CD14-positive monocyte (primary cell): ENCODE measurements around the gene GRK6. TPM values are rescaled to one million over a fixed set of nuclear protein-coding genes. Genes with fewer than 3 reads are reported as not detected.

Experiments used
- DNase-seq, 3 donors: peaks; one replicate each; pipeline ENCODE4 v3.0.0-alpha.2; 2011 to 2022
- H2AFZ ChIP-seq: 2 replicates; pipeline ENCODE4 v1.6.0; 2012; ENCODE audit warnings: mild to moderate bottlenecking, low read depth, low read length, inconsistent platforms; ENCODE audit not compliant: insufficient read depth, poor library complexity, severe bottlenecking
- H3K27ac ChIP-seq, 2 donors: 1 replicate in 1 of 2; 2 replicates in 1 of 2; pipeline ENCODE4 v1.5.1; 2012 to 2013; ENCODE audit warnings: low read length in 2 of 2, control low read depth in 1 of 2, inconsistent platforms in 1 of 2, low read depth in 1 of 2, mild to moderate bottlenecking in 1 of 2
- H3K27me3 ChIP-seq, 2 donors: one replicate each; pipeline versions ENCODE4 v1.6.0 to v1.6.1; 2011 to 2013; ENCODE audit warnings: low read length in 2 of 2; ENCODE audit not compliant: control insufficient read depth in 2 of 2, insufficient read depth in 2 of 2
- H3K36me3 ChIP-seq, 2 donors: replicated peaks in 1 of 2; 1 replicate in 1 of 2; 2 replicates in 1 of 2; pipeline versions ENCODE4 v1.5.1 to v1.6.1; 2012 to 2013; ENCODE audit warnings: low read length in 2 of 2, control low read depth in 1 of 2, inconsistent platforms in 1 of 2, mild to moderate bottlenecking in 1 of 2; ENCODE audit not compliant: insufficient read depth in 2 of 2, control insufficient read depth in 1 of 2
- H3K4me1 ChIP-seq, 2 donors: 1 replicate in 1 of 2; 2 replicates in 1 of 2; pipeline versions ENCODE4 v1.5.1 to v1.6.1; 2012 to 2013; ENCODE audit warnings: low read length in 2 of 2, control low read depth in 1 of 2, inconsistent platforms in 1 of 2, mild to moderate bottlenecking in 1 of 2, moderate library complexity in 1 of 2; ENCODE audit not compliant: insufficient read depth in 2 of 2, control insufficient read depth in 1 of 2
- H3K4me2 ChIP-seq: replicated peaks from 2 replicates; pipeline ENCODE3; 2012; ENCODE audit warnings: low read length, moderate library complexity, mild to moderate bottlenecking; ENCODE audit not compliant: poor library complexity, severe bottlenecking; ENCODE audit errors: extremely low read depth
- H3K4me3 ChIP-seq, 3 experiments: fragments of 200-600 bp in 1 of 3; sonication (generic) in 1 of 3; replicated peaks in 1 of 3; 1 replicate in 2 of 3; 2 replicates in 1 of 3; pipeline ENCODE4 v1.5.1; 2011 to 2013; ENCODE audit warnings: low read length in 3 of 3, mild to moderate bottlenecking in 3 of 3, control low read depth in 2 of 3, low read depth in 2 of 3, inconsistent platforms in 1 of 3, moderate library complexity in 1 of 3
- H3K79me2 ChIP-seq: 2 replicates; pipeline ENCODE4 v1.6.0; 2012; ENCODE audit warnings: mild to moderate bottlenecking, control low read depth, inconsistent platforms, low read length, moderate library complexity; ENCODE audit not compliant: insufficient read depth
- H3K9ac ChIP-seq: 2 replicates; pipeline ENCODE4 v1.6.0; 2017; ENCODE audit warnings: low read length, mild to moderate bottlenecking; ENCODE audit not compliant: insufficient read depth, poor library complexity, severe bottlenecking
- H3K9me3 ChIP-seq, 2 donors: replicated peaks in 1 of 2; 1 replicate in 1 of 2; 2 replicates in 1 of 2; pipeline versions ENCODE4 v1.5.1 to v1.6.1; 2012 to 2013; ENCODE audit warnings: low read length in 2 of 2, control low read depth in 1 of 2; ENCODE audit not compliant: control insufficient read depth in 1 of 2, insufficient read depth in 1 of 2
- H4K20me1 ChIP-seq: 2 replicates; pipeline ENCODE4 v1.6.0; 2012; ENCODE audit warnings: mild to moderate bottlenecking, low read length, control low read depth, moderate library complexity; ENCODE audit not compliant: insufficient read depth
- H3K27ac Mint-ChIP-seq, 7 donors: one replicate each; pipeline ENCODE4 v1.8.0; 2020; ENCODE audit warnings: mild to moderate bottlenecking in 7 of 7, mixed read lengths in 7 of 7, moderate library complexity in 6 of 7, inconsistent platforms in 2 of 7
- H3K27me3 Mint-ChIP-seq, 3 donors: one replicate each; pipeline ENCODE4 v1.8.0; 2021 to 2022; ENCODE audit warnings: low read depth in 3 of 3, mild to moderate bottlenecking in 3 of 3, mixed read lengths in 3 of 3, moderate library complexity in 3 of 3, inconsistent platforms in 1 of 3
- H3K36me3 Mint-ChIP-seq, 2 donors: one replicate each; pipeline ENCODE4 v1.8.0; 2020; ENCODE audit warnings: mixed read lengths in 2 of 2, inconsistent platforms in 1 of 2, mild to moderate bottlenecking in 1 of 2
- H3K4me1 Mint-ChIP-seq: one replicate; pipeline ENCODE4 v1.8.0; 2020; ENCODE audit warnings: mild to moderate bottlenecking, mixed read lengths
- H3K4me3 Mint-ChIP-seq, 2 donors: one replicate each; pipeline ENCODE4 v1.8.0; 2020; ENCODE audit warnings: mild to moderate bottlenecking in 2 of 2, mixed read lengths in 2 of 2, moderate library complexity in 1 of 2
- H3K9me3 Mint-ChIP-seq, 7 donors: one replicate each; pipeline ENCODE4 v1.8.0; 2020 to 2022; ENCODE audit warnings: mixed read lengths in 7 of 7, mild to moderate bottlenecking in 6 of 7, moderate library complexity in 6 of 7, inconsistent platforms in 2 of 7
- CTCF ChIP-seq: fragments of 200-600 bp; IDR thresholded peaks from one replicate; pipeline ENCODE4 v1.8.0; 2022; ENCODE audit warnings: antibody characterized with exemption, mild to moderate bottlenecking
- WGBS: methylation state at CpG from one replicate; pipeline ENCODE4 v1.1.5; 2013; ENCODE audit warnings: missing lambda C conversion rate; ENCODE audit not compliant: insufficient coverage; 5-methylcytosine and 5-hydroxymethylcytosine counted together
- intact Hi-C, 2 donors: fragments of 100-400 bp; cut with micrococcal nuclease; formaldehyde crosslinking; loops; one replicate each; pipeline versions ENCODE4 v1.15.0 to v1.15.1; 2023
- polyA plus RNA-seq, 3 donors: library from polyadenylated mRNA; depleted of rRNA in 1 of 3; unstranded in 2 of 3; stranded (reverse) in 1 of 3; fragments of 300-500 nt in 2 of 3; fragments of >200 nt in 1 of 3; fragmentation: Illumina TruSeq in 2 of 3; gene quantifications; 1 replicate in 2 of 3; 2 replicates in 1 of 3; pipeline ENCODE4 v1.2.3, GENCODE V29; 2012 to 2021

The GRK6 gene
- polyA plus RNA-seq, 3 donors: 41.6 to 101 (median 63.4) TPM

- Mint-ChIP-seq H3K9me3 (no peaks in the 10 kb centered on the region), H3K4me3 (peak overlapping the region; percentile 57 to 70), H3K4me1 (peaks cover 50% of the 10 kb centered on the region), H3K27ac (peak overlapping the region; percentile 78 to 100 (median 99)), H3K27me3 (no peaks in the 10 kb centered on the region), H3K36me3 (peaks cover 52 to 83% of the 10 kb centered on the region in 2 donors)
- DNase-seq: peak; percentile 61 to 70 (median 67)
- H3K9me3 ChIP-seq: no peaks in the 10 kb centered on the region
- H3K27ac ChIP-seq: peak overlapping the region; percentile 98 to 100
- WGBS: 22% methylated on average over 25 of the region's 29 CpGs
- no peaks in the 10 kb centered on the region for H3K27me3 ChIP-seq
- intact Hi-C loops: loop anchor here in 1 of 2 donors (2.0 kb wide), 1 partner anchor 13 kb away; no protein-coding TSS in a partner anchor
- H4K20me1 ChIP-seq: peaks cover 74% of the 10 kb centered on the region
- H3K4me2 ChIP-seq: peak overlapping the region; percentile 69
- peak overlapping the region in 1 of 3 experiments; percentile 59 for H3K4me3 ChIP-seq
- no peak for TF ChIP-seq CTCF
- H3K36me3 ChIP-seq: peaks cover 60 to 67% of the 10 kb centered on the region in 2 donors
- peaks cover 88% of the 10 kb centered on the region for H3K79me2 ChIP-seq
- H3K9ac ChIP-seq: peak overlapping the region; percentile 52
- H2AFZ ChIP-seq: no peak overlapping the region
- H3K4me1 ChIP-seq: peaks cover 60 to 68% of the 10 kb centered on the region in 2 donors
Measured at GRCh38 chr5:177431317-177432142, 5.1 kb downstream of the GRK6 start.

DNA sequence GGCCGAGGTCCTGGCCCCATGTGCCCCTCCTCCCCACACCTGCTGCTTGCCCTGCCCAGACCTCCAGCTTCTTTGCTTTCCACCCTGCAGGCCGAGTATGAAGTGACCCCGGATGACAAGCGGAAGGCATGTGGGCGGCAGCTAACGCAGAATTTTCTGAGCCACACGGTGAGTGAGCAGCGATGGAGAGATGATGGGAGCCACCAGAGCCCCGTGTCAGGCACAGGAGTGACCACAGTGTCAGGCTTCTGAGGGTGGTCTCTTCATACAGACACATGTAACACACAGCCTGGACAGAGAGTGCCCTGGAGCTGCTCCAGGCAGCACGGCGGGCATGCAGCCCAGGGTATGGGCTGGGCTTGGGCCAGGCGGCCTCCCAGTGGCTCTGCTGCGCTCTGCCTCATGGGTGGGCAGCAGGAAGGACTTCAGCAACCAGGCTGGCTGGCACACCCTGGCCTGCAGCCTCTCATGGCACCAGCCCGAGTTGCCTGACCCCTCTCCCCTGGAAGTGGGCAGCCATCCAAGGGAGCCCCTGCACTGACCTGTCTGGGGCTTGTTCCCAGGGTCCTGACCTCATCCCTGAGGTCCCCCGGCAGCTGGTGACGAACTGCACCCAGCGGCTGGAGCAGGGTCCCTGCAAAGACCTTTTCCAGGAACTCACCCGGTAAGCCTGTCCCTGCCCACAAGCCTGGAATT, 5.8 kb downstream of the GRK6 start:
- Mint-ChIP-seq H3K4me1 (peaks cover 51% of the 10 kb centered on the region), H3K27ac (peak overlapping the region in 6 of 7 donors; percentile 46 to 100 (median 64)), H3K9me3 (no peaks in the 10 kb centered on the region), H3K4me3 (no peak overlapping the region), H3K27me3 (peaks cover 0 to 1% (median 0%) of the 10 kb centered on the region in 3 donors), H3K36me3 (peaks cover 60 to 89% of the 10 kb centered on the region in 2 donors)
- H3K4me2 ChIP-seq: peak overlapping the region; percentile 69
- peak overlapping the region in 1 of 3 experiments; percentile 59 for H3K4me3 ChIP-seq
- 76% methylated on average over 18 of the region's 18 CpGs for WGBS
- intact Hi-C loops: no loop called here
- no peaks in the 10 kb centered on the region for H3K9me3 ChIP-seq
- DNase-seq: no peak
- TF ChIP-seq CTCF: no peak
- H3K9ac ChIP-seq: peak overlapping the region; percentile 52
- H3K4me1 ChIP-seq: peaks cover 58 to 62% of the 10 kb centered on the region in 2 donors
- H3K27me3 ChIP-seq: no peaks in the 10 kb centered on the region
- H2AFZ ChIP-seq: no peak overlapping the region
- peaks cover 84% of the 10 kb centered on the region for H3K79me2 ChIP-seq
- peaks cover 66 to 75% of the 10 kb centered on the region in 2 donors for H3K36me3 ChIP-seq
- peaks cover 78% of the 10 kb centered on the region for H4K20me1 ChIP-seq
- H3K27ac ChIP-seq: peak overlapping the region; percentile 98 to 100
